Measurements from ENCODE around the gene PBX1.

GRCh38 chr1:164658864-164659263 is 99.9 kb downstream of the PBX1 start:
- TF ChIP-seq CTCF (IDR thresholded peaks at IDR 0.05) (no peak), POLR2A (IDR thresholded peaks at IDR 0.05) (no peak), EP300 (IDR thresholded peaks at IDR 0.05) (no peak)
